ENCODE results near the gene FMN1.

GRCh38 chr15:32802286-32802936 is 392.1 kb downstream of the FMN1 start:
- no peak for TF ChIP-seq EZH2phosphoT487 (IDR thresholded peaks at IDR 0.05; ENCODE audit: borderline replicate concordance, low read length)
- TF ChIP-seq CTCF (IDR thresholded peaks at IDR 0.05; ENCODE audit: low read depth, low read length, poor library complexity, severe bottlenecking), result no peak

All from DOHH2 (cell line).